Activated CD8-positive, alpha-beta T cell treated with anti-CD3 and anti-CD28 coated beads for 36 hours (primary cell): ENCODE data around the gene LMNTD1. TPM values are rescaled to one million over a fixed set of nuclear protein-coding genes. Genes with fewer than 3 reads are reported as not detected.
"Not testable (repeated sequence)": the region's sequence is repeated elsewhere in the genome, so short reads cannot be mapped to it uniquely, and the experiment has no call there.

Source experiments
- ATAC-seq: fragments of 200-7000 bp; cut with Tn5 transposase; one replicate; pipeline ENCODE4 v1.10.0; 2021; ENCODE audit warnings: mild to moderate bottlenecking, moderate library complexity
- CTCF ChIA-PET: fragments of 350-600 bp; sonication (Branson Sonifier 250); formaldehyde crosslinking; loops from one replicate; lab custom pipeline; 2021; ENCODE audit warnings: antibody characterized with exemption; lab: Charles Lee
- POLR2A ChIA-PET: fragments of 350-600 bp; sonication (Branson Sonifier 250); formaldehyde crosslinking; loops from one replicate; lab custom pipeline; 2021; ENCODE audit warnings: antibody characterized with exemption; lab: Charles Lee
- DNase-seq: peaks from one replicate; pipeline ENCODE4 v3.0.0-alpha.2; 2020
- H3K27ac Mint-ChIP-seq: one replicate; pipeline ENCODE4 v1.8.0; 2021; ENCODE audit warnings: mild to moderate bottlenecking, mixed read lengths
- H3K27me3 Mint-ChIP-seq: one replicate; pipeline ENCODE4 v1.8.0; 2021; ENCODE audit warnings: mixed read lengths
- H3K36me3 Mint-ChIP-seq: one replicate; pipeline ENCODE4 v1.8.0; 2021; ENCODE audit warnings: low read depth, mixed read lengths
- H3K4me1 Mint-ChIP-seq: one replicate; pipeline ENCODE4 v1.8.0; 2021; ENCODE audit warnings: low read depth, mixed read lengths
- H3K4me3 Mint-ChIP-seq: one replicate; pipeline ENCODE4 v1.8.0; 2021; ENCODE audit warnings: mild to moderate bottlenecking, moderate library complexity, mixed read lengths
- H3K9me3 Mint-ChIP-seq: one replicate; pipeline ENCODE4 v1.8.0; 2021; ENCODE audit warnings: mixed read lengths
- intact Hi-C: fragments of 100-400 bp; cut with micrococcal nuclease; formaldehyde crosslinking; loops from one replicate; pipeline ENCODE4 v1.10.0; 2022
- total RNA-seq, 2 experiments: library from RNA; stranded (reverse); gene quantifications; one replicate each; pipeline ENCODE4 v1.2.3, GENCODE V29; 2021
- TF ChIP-seq, protein P1 (sequence below): fragments of 200-600 bp; IDR thresholded peaks from one replicate; pipeline ENCODE4 v1.8.0; 2022; ENCODE audit warnings: antibody characterized with exemption, mild to moderate bottlenecking

LMNTD1 gene, protein sequence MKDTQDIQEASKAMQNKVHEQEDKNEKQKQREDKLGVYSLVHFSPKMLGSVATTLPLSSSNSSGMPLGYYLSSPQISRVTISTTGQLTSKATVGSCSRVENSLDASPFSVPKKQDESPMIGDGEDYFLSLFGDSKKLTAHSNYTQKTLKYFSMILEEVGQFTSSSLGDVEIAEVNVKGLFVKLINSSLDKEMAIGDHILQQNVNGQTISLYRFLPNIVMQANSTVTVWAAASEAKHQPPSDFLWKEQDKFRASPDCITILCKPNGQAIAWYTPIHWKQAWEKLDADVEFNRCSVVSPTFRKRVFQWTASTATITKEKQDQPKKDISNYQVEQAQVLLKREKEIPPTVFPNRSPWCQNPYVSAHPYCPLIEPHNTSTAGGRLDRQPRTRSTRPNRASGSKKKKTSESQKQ
- not detected for total RNA-seq

GRCh38 chr12:25553098-25553497 lies at the start of gene LMNTD1:
TSS of gene LMNTD1 (minus strand) at chr12:25553283. CDS start at chr12:25552959, 324 bp downstream.
- ChIA-PET CTCF (no interaction called here), POLR2A (no interaction called here)
- intact Hi-C loops: loop anchor here (10.0 kb wide), 1 partner anchor 118 kb away; no protein-coding TSS in a partner anchor

DNA sequence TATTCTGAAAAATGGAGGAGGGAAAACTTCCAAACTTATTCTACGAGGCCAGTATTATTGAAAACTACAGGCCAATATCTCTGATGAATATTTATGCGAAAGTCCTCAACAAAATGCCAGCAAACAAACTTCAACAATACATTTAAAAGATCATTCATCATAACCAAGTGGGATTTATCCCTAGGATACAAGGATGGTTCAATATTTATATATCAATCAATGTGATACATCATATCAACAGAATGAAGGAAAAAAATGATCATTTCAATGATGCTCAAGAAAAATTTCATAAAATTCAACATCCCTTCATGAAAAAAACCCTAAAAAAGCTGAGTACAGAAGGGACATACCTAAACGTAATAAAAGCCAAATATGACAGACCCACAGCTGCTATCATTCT lies 45.9 kb upstream of the LMNTD1 start:
- CTCF ChIA-PET: no interaction called here
- intact Hi-C loops: no loop called here
- Mint-ChIP-seq H3K27me3 (no peaks in the 10 kb centered on the region), H3K36me3 (peaks cover 6% of the 10 kb centered on the region), H3K4me3 (no peak overlapping the region), H3K4me1 (peaks cover 13% of the 10 kb centered on the region), H3K9me3 (peaks cover 23% of the 10 kb centered on the region), H3K27ac (no peak overlapping the region)
- POLR2A ChIA-PET: no interaction called here
- DNase-seq (no peak), ATAC-seq (no peak)
- TF ChIP-seq, protein P1, sequence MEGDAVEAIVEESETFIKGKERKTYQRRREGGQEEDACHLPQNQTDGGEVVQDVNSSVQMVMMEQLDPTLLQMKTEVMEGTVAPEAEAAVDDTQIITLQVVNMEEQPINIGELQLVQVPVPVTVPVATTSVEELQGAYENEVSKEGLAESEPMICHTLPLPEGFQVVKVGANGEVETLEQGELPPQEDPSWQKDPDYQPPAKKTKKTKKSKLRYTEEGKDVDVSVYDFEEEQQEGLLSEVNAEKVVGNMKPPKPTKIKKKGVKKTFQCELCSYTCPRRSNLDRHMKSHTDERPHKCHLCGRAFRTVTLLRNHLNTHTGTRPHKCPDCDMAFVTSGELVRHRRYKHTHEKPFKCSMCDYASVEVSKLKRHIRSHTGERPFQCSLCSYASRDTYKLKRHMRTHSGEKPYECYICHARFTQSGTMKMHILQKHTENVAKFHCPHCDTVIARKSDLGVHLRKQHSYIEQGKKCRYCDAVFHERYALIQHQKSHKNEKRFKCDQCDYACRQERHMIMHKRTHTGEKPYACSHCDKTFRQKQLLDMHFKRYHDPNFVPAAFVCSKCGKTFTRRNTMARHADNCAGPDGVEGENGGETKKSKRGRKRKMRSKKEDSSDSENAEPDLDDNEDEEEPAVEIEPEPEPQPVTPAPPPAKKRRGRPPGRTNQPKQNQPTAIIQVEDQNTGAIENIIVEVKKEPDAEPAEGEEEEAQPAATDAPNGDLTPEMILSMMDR: no peak

More at GRCh38 chr12:25553098-25553497, at the start of gene LMNTD1:
- H3K4me3 Mint-ChIP-seq: no peak within 1 kb of the TSS
- no peaks in the 10 kb centered on the region for H3K36me3 Mint-ChIP-seq
- peaks cover 2% of the 10 kb centered on the region for H3K4me1 Mint-ChIP-seq
- no peaks in the 10 kb centered on the region for H3K9me3 Mint-ChIP-seq
- TF ChIP-seq, protein P1: no peak
- DNase-seq (no peak), ATAC-seq (no peak)
- H3K27ac Mint-ChIP-seq: no peak within 1 kb of the TSS
- H3K27me3 Mint-ChIP-seq: no peaks in the 10 kb centered on the region

DNA sequence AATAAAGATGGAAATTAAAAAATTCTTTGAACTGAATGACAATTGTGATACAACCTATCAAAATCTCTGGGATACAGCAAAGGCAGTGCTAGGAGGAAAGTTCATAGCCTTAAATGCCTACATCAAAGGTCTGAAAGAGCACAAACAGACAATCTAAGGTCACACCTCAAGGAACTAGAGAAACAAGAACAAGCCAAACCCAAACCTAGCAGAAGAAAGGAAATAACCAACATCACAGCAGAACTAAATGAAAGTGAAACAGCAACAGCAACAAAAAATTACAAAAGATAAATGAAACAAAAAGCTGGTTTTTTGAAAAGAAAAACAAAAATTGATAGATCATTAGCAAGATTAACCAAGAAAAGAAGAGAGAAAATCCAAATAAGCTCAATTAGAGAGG lies 42.4 kb upstream of the LMNTD1 start:
- H3K4me3 Mint-ChIP-seq, H3K27me3 Mint-ChIP-seq, DNase-seq, POLR2A ChIA-PET, H3K36me3 Mint-ChIP-seq, ATAC-seq, CTCF ChIA-PET, intact Hi-C loops: not testable (repeated sequence)
- Mint-ChIP-seq H3K4me1 (peaks cover 14% of the 10 kb centered on the region), H3K27ac (peak overlapping the region; percentile 80), H3K9me3 (peaks cover 23% of the 10 kb centered on the region)

DNA sequence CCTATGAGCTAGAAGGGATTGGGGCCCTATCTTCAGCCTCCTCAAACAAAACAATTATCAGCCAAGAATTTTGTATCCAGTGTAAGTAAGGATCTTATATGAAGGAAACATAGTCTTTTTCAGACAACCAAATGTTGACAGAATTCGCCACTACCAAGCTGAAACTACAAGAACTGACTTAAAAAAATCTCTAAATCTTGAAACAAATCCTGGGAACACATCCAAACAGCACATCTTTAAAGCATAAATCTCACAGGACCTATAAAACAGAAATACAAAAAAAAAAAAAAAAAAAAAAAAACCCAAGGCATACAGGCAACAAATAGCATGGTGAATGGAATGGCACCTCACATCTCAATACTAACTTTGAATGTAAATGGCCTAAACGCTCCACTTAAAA lies 41.3 kb upstream of the LMNTD1 start:
- peaks cover 25% of the 10 kb centered on the region for H3K4me1 Mint-ChIP-seq

DNA sequence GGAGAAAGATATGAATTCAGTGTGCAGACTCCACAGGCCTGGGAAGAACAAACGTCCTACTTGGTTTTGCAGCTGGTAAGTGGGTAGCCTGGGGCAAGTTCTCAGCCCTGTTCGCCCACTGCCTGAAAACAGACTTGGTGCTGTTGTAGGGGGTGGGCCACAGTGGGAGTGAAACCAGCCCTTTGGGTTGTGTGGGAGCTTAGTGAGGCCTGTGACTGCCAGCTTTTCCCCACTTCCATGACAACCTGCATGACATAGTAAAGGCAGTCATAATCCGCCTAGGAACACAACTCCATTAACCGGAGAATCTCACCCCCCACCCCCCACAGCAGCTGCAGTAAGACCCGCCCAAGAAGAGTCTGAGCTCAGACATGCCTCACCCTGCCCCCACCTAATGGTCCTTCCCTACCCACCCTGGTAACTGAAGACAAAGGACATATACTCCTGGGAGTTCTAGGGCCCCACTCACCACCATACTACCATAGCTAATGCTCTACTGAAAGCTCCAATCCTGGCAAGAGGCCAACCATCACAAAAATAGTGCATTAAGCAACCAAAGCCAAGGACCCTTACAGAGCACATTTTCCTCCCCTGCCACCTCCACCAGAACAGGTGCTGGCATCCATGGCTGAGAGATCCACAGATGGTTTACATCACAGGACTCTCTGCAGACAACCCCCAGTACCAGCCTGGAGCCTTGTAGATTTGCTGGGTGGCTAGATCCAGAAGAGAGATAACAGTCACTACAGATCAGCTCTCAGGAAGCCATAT lies 39.8 kb upstream of the LMNTD1 start:
- DNase-seq: no peak
- CTCF ChIA-PET: no interaction called here
- Mint-ChIP-seq H3K27me3 (no peaks in the 10 kb centered on the region), H3K4me1 (peaks cover 28% of the 10 kb centered on the region), H3K27ac (no peak overlapping the region), H3K4me3 (no peak overlapping the region), H3K36me3 (peaks cover 7% of the 10 kb centered on the region), H3K9me3 (peaks cover 11% of the 10 kb centered on the region)
- intact Hi-C loops: no loop called here
- POLR2A ChIA-PET: no interaction called here
- TF ChIP-seq, protein P1: no peak
- ATAC-seq: no peak

More for the DNA sequence above, 41.3 kb upstream of the LMNTD1 start:
- intact Hi-C loops: no loop called here
- Mint-ChIP-seq H3K9me3 (peaks cover 18% of the 10 kb centered on the region), H3K4me3 (no peak overlapping the region), H3K27ac (no peak overlapping the region), H3K36me3 (peaks cover 6% of the 10 kb centered on the region), H3K27me3 (no peaks in the 10 kb centered on the region)
- no peak for DNase-seq
- ChIA-PET POLR2A (no interaction called here), CTCF (no interaction called here)
- TF ChIP-seq, protein P1: no peak
- ATAC-seq: no peak
